ENCODE results near the gene OSBPL1A. TPM values are rescaled to one million over a fixed set of nuclear protein-coding genes. Genes with fewer than 3 reads are reported as not detected.

The OSBPL1A gene
- total RNA-seq, 2 donors from 2014 or later, result 57.0 to 86.7 TPM

DNA sequence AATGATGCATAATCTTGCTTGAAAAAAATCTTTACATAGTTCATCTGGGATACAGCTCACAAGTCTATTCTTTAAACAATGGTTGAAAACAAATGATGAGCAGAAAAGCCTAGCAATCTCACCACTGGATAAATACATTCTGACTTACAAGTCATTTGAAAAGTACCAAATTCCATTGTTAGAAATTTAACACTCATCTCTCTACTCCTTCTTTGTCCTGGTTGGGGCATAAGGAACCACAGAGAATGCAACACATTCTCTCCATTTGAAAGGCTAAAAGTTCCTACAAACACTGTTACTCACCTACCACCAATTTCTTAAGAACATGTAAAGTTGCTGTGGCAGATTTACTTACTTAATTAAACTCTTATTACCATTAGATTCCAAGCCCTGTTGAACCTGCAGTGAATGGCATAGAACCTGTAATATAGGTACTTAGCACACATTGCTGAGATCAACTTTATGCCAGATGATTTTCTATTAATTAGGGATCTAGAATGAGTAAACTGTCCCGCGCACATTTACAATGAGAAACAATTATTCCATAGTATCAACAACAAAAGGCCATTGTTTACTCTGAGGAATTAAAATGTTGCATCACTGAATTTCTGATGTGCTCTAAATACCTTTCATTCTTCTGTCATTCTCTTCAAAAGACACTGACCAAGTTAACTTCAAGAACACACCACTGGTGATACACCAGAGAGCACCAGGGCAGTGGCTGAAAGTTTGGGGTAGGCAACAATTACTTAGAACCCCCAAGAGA lies 189.2 kb downstream of the OSBPL1A start:
- TF ChIP-seq, protein P1, sequence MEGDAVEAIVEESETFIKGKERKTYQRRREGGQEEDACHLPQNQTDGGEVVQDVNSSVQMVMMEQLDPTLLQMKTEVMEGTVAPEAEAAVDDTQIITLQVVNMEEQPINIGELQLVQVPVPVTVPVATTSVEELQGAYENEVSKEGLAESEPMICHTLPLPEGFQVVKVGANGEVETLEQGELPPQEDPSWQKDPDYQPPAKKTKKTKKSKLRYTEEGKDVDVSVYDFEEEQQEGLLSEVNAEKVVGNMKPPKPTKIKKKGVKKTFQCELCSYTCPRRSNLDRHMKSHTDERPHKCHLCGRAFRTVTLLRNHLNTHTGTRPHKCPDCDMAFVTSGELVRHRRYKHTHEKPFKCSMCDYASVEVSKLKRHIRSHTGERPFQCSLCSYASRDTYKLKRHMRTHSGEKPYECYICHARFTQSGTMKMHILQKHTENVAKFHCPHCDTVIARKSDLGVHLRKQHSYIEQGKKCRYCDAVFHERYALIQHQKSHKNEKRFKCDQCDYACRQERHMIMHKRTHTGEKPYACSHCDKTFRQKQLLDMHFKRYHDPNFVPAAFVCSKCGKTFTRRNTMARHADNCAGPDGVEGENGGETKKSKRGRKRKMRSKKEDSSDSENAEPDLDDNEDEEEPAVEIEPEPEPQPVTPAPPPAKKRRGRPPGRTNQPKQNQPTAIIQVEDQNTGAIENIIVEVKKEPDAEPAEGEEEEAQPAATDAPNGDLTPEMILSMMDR (IDR thresholded peaks at IDR 0.05), result no peak
- no peak for DNase-seq (ENCODE audit: low spot score)
- Histone ChIP-seq H3K9me3 (no peaks in the 10 kb centered on the region), H3K4me1 (peaks cover 0 to 8% of the 10 kb centered on the region in 2 donors), H3K36me3 (no peaks in the 10 kb centered on the region), H3K4me3 (no peak overlapping the region), H3K27me3 (no peaks in the 10 kb centered on the region), H3K27ac (no peak overlapping the region)

DNA sequence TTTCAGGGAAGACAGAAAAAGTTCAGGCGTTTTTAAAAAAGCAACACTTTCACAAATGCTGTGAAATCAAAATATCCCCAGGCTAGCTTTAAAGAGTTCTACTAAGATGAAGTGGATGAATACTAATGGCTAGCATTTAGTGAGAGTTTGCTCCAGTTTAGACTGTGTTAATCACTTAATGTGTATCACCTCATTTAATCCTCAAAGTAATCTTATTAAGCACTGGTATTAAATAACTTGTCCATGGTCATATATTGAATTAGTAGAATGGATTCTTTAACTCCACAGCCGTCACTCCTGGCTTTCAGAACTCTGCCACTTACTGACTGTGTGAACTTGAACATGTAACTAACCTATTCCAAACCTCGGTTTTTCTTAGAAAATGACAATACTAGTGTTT lies 192.7 kb downstream of the OSBPL1A start:
- Histone ChIP-seq H3K4me3 (no peak overlapping the region), H3K27ac (no peak overlapping the region), H3K36me3 (no peaks in the 10 kb centered on the region), H3K4me1 (peaks cover 0 to 22% of the 10 kb centered on the region in 2 donors), H3K27me3 (no peaks in the 10 kb centered on the region), H3K9me3 (no peaks in the 10 kb centered on the region)
- DNase-seq (ENCODE audit: low spot score), result no peak
- TF ChIP-seq, protein P1 (IDR thresholded peaks at IDR 0.05), result no peak

DNA sequence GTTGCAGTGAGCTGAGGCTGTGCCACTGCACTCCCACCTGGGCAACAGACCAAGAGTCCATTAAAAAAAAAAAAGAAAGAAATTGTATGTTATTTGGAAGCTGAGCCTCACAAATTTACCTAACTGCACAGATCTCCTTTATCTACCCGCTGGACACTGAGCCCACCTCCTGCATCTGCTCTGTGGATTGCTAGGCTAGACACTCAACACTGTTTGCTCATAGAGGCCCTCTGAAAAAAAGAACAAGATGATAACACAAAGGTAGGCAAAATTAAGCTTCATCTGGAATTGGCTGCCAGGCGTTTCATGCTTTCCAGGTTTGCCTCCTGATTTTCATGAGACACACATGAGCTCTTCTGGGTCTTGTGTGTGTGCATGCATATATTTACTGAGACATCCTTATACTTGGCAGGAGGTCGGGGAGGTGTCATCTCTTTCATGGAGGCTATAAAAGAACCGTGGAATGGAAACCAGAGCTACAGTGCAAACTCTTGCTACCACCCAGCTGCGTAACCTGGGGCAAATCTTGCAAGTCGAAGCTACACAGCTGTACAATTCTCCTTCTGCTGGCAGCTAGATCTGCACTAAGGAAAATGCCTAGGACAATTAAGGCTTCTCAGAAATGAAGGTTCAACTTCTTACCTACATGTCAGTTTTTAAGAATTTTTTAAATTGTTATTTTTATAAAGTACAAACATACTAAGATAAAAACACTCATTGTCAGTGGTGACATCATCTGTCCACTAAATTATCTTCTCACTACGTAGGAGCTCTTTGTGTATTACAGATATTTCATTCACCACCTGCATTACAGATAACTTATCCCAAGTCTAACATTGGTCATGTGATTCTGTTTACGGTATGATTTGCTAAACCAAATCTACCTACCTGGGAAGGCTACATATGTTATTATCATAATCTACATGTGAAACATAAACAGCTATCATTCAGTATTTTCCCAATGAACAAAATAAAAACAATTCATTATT lies 195.6 kb downstream of the OSBPL1A start:
- H3K36me3 ChIP-seq, result no peaks in the 10 kb centered on the region
- TF ChIP-seq, protein P1 (IDR thresholded peaks at IDR 0.05), result no peak
- no peaks in the 10 kb centered on the region for H3K27me3 ChIP-seq
- H3K4me3 ChIP-seq, result no peak overlapping the region
- DNase-seq (ENCODE audit: low spot score), result no peak
- H3K27ac ChIP-seq, result peak overlapping the region in 1 of 2 donors; percentile 77
- peaks cover 0 to 30% of the 10 kb centered on the region in 2 donors for H3K4me1 ChIP-seq
- H3K9me3 ChIP-seq, result no peaks in the 10 kb centered on the region

DNA sequence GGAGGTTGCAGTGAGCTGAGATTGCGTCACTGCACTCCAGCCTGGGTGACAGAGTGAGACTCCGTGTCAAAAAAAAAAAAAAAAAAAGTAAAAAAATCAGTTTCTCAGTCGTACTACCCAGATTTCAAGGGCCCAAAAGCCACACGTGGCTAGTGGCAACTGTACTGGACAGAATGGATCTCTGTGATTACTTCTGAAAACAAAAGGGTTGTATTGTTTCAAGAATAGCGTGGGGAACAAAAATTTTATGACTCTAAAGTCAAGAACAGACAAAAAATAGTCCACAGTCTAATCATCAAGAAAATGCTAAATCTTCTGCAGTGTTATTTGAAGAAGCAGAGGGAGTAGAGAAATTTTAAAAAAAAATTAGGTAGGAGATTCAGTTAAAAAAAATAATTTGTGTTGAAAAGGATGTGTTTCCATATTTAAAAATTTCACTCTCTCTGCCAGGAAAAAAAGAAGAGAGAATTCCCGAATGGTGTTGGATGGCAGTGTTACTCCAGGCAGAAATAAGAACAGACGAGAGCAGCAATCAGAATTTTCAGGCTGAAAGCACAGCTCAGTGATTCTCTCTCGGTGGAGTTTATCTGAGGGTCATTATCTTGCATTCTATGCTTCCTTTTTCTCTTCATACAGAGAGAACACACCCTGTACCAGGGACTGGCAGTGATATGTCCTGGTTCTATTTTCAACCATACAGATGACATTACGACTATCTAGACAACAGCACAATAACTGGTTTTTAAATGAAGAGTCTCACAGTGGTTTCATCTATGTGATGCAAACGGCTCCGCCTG lies 196.9 kb downstream of the OSBPL1A start:
- H3K27ac ChIP-seq, result peak overlapping the region; percentile 2 to 77
- H3K36me3 ChIP-seq, result peaks cover under 1% of the 10 kb centered on the region
- no peaks in the 10 kb centered on the region for H3K9me3 ChIP-seq
- peaks cover 0 to 30% of the 10 kb centered on the region in 2 donors for H3K4me1 ChIP-seq
- no peak for DNase-seq (ENCODE audit: low spot score)
- TF ChIP-seq, protein P1 (IDR thresholded peaks at IDR 0.05), result no peak
- no peak overlapping the region for H3K4me3 ChIP-seq
- no peaks in the 10 kb centered on the region for H3K27me3 ChIP-seq

DNA sequence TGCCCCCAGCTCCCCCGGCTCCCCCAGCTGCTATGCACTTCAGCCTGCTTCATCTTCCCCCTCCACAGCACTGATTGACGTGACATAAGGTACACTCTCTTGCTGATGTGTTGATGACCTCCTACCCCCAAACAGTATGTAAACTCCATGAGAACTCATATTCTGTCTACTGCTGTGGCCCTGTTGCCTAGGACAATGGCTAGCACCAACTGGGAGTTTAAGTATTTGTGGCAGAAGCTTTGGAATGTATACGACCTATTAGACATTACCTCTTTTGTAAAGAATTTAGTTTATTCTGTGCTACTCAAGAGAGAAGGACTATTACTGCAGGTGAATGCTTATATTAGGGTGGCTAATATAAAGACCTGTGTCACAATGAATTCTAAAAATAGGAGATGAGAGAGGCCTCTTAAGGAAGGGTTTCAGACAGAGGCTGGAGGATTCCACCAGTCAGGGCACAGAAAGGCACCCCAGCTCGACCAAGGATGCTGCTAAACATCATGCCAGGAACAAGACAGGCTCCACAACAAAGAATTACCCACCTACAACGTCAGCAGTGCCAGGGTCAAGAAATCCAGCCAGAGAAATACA lies 198.2 kb downstream of the OSBPL1A start:
- no peaks in the 10 kb centered on the region for H3K9me3 ChIP-seq
- H3K36me3 ChIP-seq, result peaks cover 8% of the 10 kb centered on the region
- H3K4me1 ChIP-seq, result peaks cover 0 to 30% of the 10 kb centered on the region in 2 donors
- no peaks in the 10 kb centered on the region for H3K27me3 ChIP-seq
- DNase-seq (ENCODE audit: low spot score), result no peak
- TF ChIP-seq, protein P1 (IDR thresholded peaks at IDR 0.05), result no peak
- H3K27ac ChIP-seq, result no peak overlapping the region
- H3K4me3 ChIP-seq, result no peak overlapping the region

Measured in right atrium auricular region (tissue), 2 donors.